ENCODE measurements around the gene TSPAN9.

TSPAN9 gene

DNA sequence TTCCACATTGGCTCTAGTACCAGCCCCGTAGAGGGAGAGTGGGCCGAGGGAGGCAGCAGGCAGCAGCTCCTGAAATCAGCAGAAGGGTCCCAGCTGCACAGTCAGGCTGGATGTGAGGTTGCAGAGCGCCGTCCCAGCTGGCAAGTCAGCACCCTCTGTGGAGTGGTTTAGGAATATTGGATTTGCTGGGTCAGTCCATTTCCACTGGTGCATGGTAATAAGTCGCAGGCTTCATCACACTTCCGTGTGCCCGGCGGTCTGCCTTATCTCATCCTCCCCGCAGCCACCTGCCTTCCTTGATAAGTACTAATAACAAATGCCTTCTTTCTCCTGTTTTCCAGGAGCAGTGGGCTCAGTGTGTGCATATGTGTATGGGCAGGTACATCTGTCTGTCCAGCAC lies 112.9 kb downstream of the TSPAN9 start:
- H3K9me3 ChIP-seq (ENCODE audit: low read length): no peaks in the 10 kb centered on the region
- no peaks in the 10 kb centered on the region for H3K4me1 ChIP-seq (ENCODE audit: insufficient read depth, low read length, severe bottlenecking)
- no peaks in the 10 kb centered on the region for H3K9me2 ChIP-seq (ENCODE audit: low read depth, low read length)
- no peaks in the 10 kb centered on the region for H3K79me2 ChIP-seq (ENCODE audit: insufficient read depth, low read length)
- no peak for TF ChIP-seq EZH2 (IDR thresholded peaks at IDR 0.05; ENCODE audit: borderline replicate concordance, low read length)
- TF ChIP-seq, protein P1, sequence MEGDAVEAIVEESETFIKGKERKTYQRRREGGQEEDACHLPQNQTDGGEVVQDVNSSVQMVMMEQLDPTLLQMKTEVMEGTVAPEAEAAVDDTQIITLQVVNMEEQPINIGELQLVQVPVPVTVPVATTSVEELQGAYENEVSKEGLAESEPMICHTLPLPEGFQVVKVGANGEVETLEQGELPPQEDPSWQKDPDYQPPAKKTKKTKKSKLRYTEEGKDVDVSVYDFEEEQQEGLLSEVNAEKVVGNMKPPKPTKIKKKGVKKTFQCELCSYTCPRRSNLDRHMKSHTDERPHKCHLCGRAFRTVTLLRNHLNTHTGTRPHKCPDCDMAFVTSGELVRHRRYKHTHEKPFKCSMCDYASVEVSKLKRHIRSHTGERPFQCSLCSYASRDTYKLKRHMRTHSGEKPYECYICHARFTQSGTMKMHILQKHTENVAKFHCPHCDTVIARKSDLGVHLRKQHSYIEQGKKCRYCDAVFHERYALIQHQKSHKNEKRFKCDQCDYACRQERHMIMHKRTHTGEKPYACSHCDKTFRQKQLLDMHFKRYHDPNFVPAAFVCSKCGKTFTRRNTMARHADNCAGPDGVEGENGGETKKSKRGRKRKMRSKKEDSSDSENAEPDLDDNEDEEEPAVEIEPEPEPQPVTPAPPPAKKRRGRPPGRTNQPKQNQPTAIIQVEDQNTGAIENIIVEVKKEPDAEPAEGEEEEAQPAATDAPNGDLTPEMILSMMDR (IDR thresholded peaks at IDR 0.05; ENCODE audit: low read length): no peak
- no peak overlapping the region for H2AFZ ChIP-seq (ENCODE audit: low read length)
- peaks cover 9% of the 10 kb centered on the region; the same call in 1 of the 2 replicates for H3K27me3 ChIP-seq (ENCODE audit: insufficient read depth, low read length)
- H3K36me3 ChIP-seq (ENCODE audit: insufficient read depth, low read length): no peaks in the 10 kb centered on the region
- no peaks in the 10 kb centered on the region for H3F3A ChIP-seq (ENCODE audit: insufficient read depth, low read length)
- no peaks in the 10 kb centered on the region for H4K20me1 ChIP-seq (ENCODE audit: insufficient read depth, low read length)
- H3K9ac ChIP-seq (ENCODE audit: low read length): no peak overlapping the region
- H3K27ac ChIP-seq (ENCODE audit: low read depth, low read length, poor library complexity, severe bottlenecking): no peak overlapping the region
- H3K4me3 ChIP-seq (ENCODE audit: low read depth, low read length, poor library complexity, severe bottlenecking): no peak overlapping the region
- no peak overlapping the region for H3K4me2 ChIP-seq (ENCODE audit: low read length)

DNA sequence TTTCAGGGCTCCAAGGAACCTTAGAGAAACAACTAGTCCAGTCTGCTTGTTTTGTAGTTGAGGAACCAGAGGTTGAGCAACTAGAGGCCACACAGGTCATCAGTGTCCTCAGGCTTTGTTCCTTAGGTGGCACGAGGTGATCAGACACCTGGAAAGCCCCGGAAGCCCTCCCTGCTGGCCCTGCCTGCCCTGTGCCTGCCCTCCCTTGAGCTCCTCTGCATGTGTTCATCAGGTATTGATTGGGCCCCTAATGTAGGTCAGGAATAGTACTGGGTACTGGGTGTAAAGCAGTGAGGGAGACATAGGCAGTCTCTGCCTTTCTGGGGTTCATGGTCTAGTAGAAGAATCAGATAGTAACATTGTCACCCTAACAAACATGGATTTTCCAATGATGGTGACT lies 114.3 kb downstream of the TSPAN9 start:
- no peak overlapping the region for H3K4me3 ChIP-seq (ENCODE audit: low read depth, low read length, poor library complexity, severe bottlenecking)
- H3F3A ChIP-seq (ENCODE audit: insufficient read depth, low read length): no peaks in the 10 kb centered on the region
- no peaks in the 10 kb centered on the region for H3K9me2 ChIP-seq (ENCODE audit: low read depth, low read length)
- no peaks in the 10 kb centered on the region for H3K79me2 ChIP-seq (ENCODE audit: insufficient read depth, low read length)
- H3K9me3 ChIP-seq (ENCODE audit: low read length): no peaks in the 10 kb centered on the region
- no peaks in the 10 kb centered on the region for H3K36me3 ChIP-seq (ENCODE audit: insufficient read depth, low read length)
- H3K27ac ChIP-seq (ENCODE audit: low read depth, low read length, poor library complexity, severe bottlenecking): no peak overlapping the region
- no peak for TF ChIP-seq EZH2 (IDR thresholded peaks at IDR 0.05; ENCODE audit: borderline replicate concordance, low read length)
- TF ChIP-seq, protein P1 (IDR thresholded peaks at IDR 0.05; ENCODE audit: low read length): no peak
- no peak overlapping the region for H3K4me2 ChIP-seq (ENCODE audit: low read length)
- H4K20me1 ChIP-seq (ENCODE audit: insufficient read depth, low read length): no peaks in the 10 kb centered on the region
- H3K9ac ChIP-seq (ENCODE audit: low read length): no peak overlapping the region
- H3K27me3 ChIP-seq (ENCODE audit: insufficient read depth, low read length): peaks cover 9% of the 10 kb centered on the region; the same call in 1 of the 2 replicates
- no peak overlapping the region for H2AFZ ChIP-seq (ENCODE audit: low read length)
- no peaks in the 10 kb centered on the region for H3K4me1 ChIP-seq (ENCODE audit: insufficient read depth, low read length, severe bottlenecking)

DNA sequence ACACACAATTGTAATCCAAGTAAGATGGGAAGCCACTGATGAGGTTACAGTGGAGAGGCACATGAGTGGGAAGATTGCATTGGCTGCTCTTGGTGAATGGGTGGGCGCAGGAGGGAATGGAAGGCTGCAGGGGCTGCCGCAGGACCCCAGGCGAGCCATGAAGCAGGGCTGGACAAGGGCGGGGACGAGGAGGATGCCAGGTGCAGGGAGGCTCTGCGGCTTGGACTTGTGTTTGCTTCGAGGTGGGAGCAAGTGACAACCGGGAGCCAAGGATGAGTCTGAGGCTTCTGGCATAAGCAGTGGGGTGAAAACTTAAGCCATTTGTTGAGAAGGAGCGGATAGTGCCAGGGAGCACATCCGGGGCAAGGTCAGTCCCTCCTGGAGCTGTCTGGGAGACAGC lies 115.0 kb downstream of the TSPAN9 start:
- Histone ChIP-seq H3K9me2 (ENCODE audit: low read depth, low read length) (no peaks in the 10 kb centered on the region), H3K27ac (ENCODE audit: low read depth, low read length, poor library complexity, severe bottlenecking) (no peak overlapping the region), H3K4me1 (ENCODE audit: insufficient read depth, low read length, severe bottlenecking) (no peaks in the 10 kb centered on the region), H4K20me1 (ENCODE audit: insufficient read depth, low read length) (no peaks in the 10 kb centered on the region), H2AFZ (ENCODE audit: low read length) (no peak overlapping the region), H3K9me3 (ENCODE audit: low read length) (no peaks in the 10 kb centered on the region), H3K4me3 (ENCODE audit: low read depth, low read length, poor library complexity, severe bottlenecking) (no peak overlapping the region), H3K79me2 (ENCODE audit: insufficient read depth, low read length) (no peaks in the 10 kb centered on the region), H3F3A (ENCODE audit: insufficient read depth, low read length) (no peaks in the 10 kb centered on the region), H3K36me3 (ENCODE audit: insufficient read depth, low read length) (no peaks in the 10 kb centered on the region), H3K27me3 (ENCODE audit: insufficient read depth, low read length) (peaks cover 9% of the 10 kb centered on the region; the same call in 1 of the 2 replicates), H3K9ac (ENCODE audit: low read length) (no peak overlapping the region), H3K4me2 (ENCODE audit: low read length) (no peak overlapping the region)
- no peak for TF ChIP-seq EZH2 (IDR thresholded peaks at IDR 0.05; ENCODE audit: borderline replicate concordance, low read length)
- TF ChIP-seq, protein P1 (IDR thresholded peaks at IDR 0.05; ENCODE audit: low read length): no peak

All from OCI-LY1 (cell line).